Measurements from ENCODE around the gene ARPC4.

The ARPC4 gene

DNA sequence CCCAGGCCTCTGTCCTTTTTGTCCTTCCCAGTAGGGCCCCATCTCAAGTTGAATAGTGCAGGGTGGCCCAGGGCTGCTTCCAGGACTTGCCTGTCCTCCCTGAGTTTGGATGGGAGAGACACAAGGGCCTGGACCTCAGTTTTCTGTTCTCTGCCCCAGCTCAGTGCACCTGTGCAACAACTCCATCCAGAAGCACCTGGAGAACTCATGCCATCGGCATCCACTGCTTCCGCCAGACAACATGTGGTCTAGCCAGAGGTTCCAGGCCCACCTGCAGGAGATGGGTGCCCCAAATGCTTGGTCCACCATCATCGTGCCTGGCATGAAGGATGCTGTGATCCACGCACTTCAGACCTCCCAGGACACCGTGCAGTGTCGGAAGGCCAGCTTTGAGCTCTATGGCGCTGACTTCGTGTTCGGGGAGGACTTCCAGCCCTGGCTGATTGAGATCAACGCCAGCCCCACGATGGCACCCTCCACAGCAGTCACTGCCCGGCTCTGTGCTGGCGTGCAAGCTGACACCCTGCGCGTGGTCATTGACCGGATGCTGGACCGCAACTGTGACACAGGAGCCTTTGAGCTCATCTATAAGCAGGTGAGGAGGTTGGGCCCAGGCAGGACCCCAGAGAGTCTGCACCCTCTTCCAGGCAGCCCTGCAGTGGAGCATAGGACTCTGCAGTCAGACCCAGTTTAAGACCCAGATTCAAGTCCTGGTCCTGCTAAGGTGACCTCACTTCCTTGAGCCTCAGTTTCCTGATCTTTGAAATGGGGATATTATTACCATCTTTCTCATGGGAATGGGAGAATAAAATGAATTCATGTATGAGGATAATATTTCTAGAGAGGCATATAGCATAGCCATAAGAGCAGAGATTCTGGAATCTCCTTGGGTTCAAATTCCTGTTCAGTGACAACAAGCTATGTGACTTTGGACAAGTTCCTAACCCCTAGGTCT is 36.2 kb downstream of the ARPC4 start:
- no peak for DNase-seq
- Histone ChIP-seq H3K27ac (no peak overlapping the region), H3K9me3 (ENCODE audit: severe bottlenecking) (no peaks in the 10 kb centered on the region), H3K36me3 (peaks cover 18% of the 10 kb centered on the region), H3K27me3 (ENCODE audit: insufficient read depth, low read depth, severe bottlenecking) (no peaks in the 10 kb centered on the region), H3K4me3 (ENCODE audit: low read depth, low read length) (no peak overlapping the region)
- TF ChIP-seq, protein P1, sequence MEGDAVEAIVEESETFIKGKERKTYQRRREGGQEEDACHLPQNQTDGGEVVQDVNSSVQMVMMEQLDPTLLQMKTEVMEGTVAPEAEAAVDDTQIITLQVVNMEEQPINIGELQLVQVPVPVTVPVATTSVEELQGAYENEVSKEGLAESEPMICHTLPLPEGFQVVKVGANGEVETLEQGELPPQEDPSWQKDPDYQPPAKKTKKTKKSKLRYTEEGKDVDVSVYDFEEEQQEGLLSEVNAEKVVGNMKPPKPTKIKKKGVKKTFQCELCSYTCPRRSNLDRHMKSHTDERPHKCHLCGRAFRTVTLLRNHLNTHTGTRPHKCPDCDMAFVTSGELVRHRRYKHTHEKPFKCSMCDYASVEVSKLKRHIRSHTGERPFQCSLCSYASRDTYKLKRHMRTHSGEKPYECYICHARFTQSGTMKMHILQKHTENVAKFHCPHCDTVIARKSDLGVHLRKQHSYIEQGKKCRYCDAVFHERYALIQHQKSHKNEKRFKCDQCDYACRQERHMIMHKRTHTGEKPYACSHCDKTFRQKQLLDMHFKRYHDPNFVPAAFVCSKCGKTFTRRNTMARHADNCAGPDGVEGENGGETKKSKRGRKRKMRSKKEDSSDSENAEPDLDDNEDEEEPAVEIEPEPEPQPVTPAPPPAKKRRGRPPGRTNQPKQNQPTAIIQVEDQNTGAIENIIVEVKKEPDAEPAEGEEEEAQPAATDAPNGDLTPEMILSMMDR (IDR thresholded peaks at IDR 0.05; ENCODE audit: low read depth, low read length) = no peak

DNA sequence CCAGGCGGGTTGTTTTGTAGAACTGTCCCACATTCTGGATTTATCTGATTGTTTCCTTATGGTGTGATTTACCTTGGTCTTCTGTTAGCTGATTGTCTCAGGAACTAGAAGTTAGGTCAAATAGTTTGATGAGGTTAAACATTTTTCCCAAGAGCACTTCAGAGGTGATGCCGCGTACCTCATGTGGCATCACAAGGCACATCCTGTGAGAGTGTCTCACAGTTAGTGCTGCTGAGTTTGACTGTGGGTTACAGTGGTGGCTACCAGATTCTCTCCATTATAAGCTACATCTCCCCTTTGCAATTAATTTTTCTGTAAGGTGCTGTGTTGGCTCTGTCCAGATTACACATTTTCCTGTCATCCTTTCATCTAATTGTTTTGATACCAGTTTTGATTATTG is 38.4 kb downstream of the ARPC4 start:
- peaks cover 25% of the 10 kb centered on the region for H3K36me3 ChIP-seq
- H3K27me3 ChIP-seq (ENCODE audit: insufficient read depth, low read depth, severe bottlenecking) = no peaks in the 10 kb centered on the region
- H3K4me3 ChIP-seq (ENCODE audit: low read depth, low read length) = no peak overlapping the region
- DNase-seq = no peak
- TF ChIP-seq, protein P1 (IDR thresholded peaks at IDR 0.05; ENCODE audit: low read depth, low read length) = no peak
- no peak overlapping the region for H3K27ac ChIP-seq
- no peaks in the 10 kb centered on the region for H3K9me3 ChIP-seq (ENCODE audit: severe bottlenecking)

DNA sequence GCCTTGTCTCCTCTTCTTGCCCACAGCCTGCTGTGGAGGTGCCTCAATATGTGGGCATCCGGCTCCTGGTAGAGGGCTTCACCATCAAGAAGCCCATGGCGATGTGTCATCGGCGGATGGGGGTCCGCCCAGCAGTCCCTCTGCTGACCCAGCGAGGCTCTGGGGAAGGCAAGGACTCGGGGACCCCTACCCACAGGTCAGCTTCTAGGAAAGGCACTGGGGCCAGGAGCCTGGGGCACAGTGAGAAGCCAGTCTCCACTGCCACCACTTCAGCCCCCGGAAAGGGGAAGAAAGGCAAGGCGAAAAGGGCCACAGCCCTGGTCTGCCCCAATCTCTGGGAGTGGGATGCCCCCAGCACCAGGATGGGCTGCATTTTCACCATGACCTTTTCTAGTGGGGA is 40.2 kb downstream of the ARPC4 start:
- TF ChIP-seq, protein P1 (IDR thresholded peaks at IDR 0.05; ENCODE audit: low read depth, low read length) = no peak
- Histone ChIP-seq H3K27me3 (ENCODE audit: insufficient read depth, low read depth, severe bottlenecking) (no peaks in the 10 kb centered on the region), H3K36me3 (peaks cover 22% of the 10 kb centered on the region), H3K4me3 (ENCODE audit: low read depth, low read length) (no peak overlapping the region), H3K27ac (no peak overlapping the region), H3K9me3 (ENCODE audit: severe bottlenecking) (no peaks in the 10 kb centered on the region)
- no peak for DNase-seq

DNA sequence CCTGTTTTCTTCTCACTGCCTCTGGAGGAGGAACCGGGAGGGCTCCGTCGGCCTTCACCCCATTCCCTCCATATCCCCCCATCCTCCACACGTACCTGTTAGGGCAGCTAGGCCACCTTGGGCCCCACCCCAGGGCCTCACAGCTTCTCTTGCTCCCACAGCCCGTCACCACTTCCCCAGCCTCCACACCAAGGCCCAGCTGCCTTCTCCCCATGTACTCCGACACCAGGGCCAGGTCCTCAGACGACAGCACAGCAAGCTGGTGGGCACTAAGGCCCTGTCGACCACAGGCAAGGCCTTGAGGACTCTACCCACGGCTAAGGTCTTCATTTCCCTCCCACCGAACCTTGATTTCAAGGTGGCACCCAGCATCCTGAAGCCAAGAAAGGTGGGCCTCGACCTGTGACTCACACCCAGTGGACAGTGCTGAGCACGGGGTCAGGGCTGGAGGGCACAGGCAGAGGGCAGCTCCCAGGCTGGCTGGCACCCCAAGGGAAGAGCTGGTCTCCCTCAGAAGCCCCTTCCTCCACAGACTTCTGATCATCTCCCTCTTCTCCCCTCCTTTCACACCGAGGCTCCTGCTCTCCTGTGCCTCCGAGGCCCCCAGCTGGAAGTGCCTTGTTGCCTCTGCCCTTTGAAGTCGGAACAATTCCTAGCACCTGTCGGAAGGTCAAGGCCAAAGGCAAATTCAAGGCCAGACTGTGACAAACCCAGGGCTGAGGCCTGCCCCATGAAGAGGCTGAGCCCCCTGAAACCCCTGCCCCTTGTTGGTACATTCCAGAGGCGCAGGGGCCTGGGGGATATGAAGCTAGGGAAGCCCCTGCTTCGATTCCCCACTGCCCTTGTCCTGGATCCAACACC is 41.9 kb downstream of the ARPC4 start:
- H3K36me3 ChIP-seq = peaks cover 14% of the 10 kb centered on the region
- H3K4me3 ChIP-seq (ENCODE audit: low read depth, low read length) = no peak overlapping the region

DNA sequence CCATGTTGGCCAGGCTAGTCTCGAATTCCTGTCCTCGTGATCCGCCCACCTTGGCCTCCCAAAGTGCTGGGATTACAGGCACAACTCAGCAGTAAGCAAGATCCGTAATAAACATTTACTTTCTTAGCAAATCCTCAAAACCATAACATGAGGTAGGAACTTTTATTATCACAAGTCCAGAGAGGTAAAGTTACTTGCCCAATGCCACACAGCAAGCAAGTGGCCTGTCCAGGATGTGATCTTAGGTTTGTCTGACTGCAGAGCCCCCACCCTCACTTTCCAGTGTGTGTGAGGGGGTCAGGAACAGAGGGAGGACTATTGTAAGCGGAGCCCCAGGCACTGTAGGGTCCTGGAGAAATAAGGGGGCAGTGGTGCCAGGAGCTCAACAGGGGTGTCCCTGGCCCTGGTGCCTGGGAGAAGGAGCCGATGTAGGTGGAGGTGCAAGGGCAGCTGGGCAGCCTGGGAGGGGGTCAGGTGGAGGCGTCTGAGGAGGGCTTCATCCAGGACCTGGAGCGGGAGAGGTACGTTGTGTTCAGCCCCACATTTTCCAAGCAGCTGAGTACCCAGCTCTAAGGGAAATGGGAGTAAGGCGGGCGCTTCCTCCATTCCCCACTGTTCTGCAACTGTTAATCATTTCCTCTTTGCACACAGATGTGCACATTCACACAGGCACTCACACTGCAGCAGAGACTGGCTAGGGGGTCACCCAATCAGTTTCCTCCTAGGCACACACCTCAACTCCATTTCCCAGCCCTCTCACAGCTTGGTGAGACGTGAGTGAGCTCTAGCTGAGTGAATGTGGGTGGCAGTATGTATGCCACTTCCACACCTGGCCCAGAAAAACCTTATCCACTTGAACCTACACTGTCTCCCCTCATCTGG is 45.1 kb downstream of the ARPC4 start:
- no peak overlapping the region for H3K27ac ChIP-seq
- H3K4me3 ChIP-seq (ENCODE audit: low read depth, low read length) = no peak overlapping the region
- no peaks in the 10 kb centered on the region for H3K9me3 ChIP-seq (ENCODE audit: severe bottlenecking)
- no peak for DNase-seq
- TF ChIP-seq, protein P1 (IDR thresholded peaks at IDR 0.05; ENCODE audit: low read depth, low read length) = no peak
- H3K27me3 ChIP-seq (ENCODE audit: insufficient read depth, low read depth, severe bottlenecking) = no peaks in the 10 kb centered on the region
- peaks cover 30% of the 10 kb centered on the region for H3K36me3 ChIP-seq

More for the DNA sequence above, 41.9 kb downstream of the ARPC4 start:
- Histone ChIP-seq H3K27me3 (ENCODE audit: insufficient read depth, low read depth, severe bottlenecking) (no peaks in the 10 kb centered on the region), H3K9me3 (ENCODE audit: severe bottlenecking) (no peaks in the 10 kb centered on the region), H3K27ac (no peak overlapping the region)
- TF ChIP-seq, protein P1 (IDR thresholded peaks at IDR 0.05; ENCODE audit: low read depth, low read length) = no peak
- DNase-seq = no peak
